Ascending aorta (tissue), 2 donors: ENCODE measurements around the gene PARVB. TPM values are rescaled to one million over a fixed set of nuclear protein-coding genes. Genes with fewer than 3 reads are reported as not detected.

Source experiments
- DNase-seq, 2 donors: peaks; one replicate each; pipeline ENCODE4 v3.0.0-alpha.2; 2019; ENCODE audit warnings: low spot score in 2 of 2
- H3K27ac ChIP-seq, 2 donors: fragments of 200-600 bp; sonication (generic); one replicate each; pipeline ENCODE4 v1.5.1; 2016 to 2017; ENCODE audit warnings: mild to moderate bottlenecking in 1 of 2
- H3K27me3 ChIP-seq: fragments of 200-600 bp; sonication (generic); one replicate; pipeline ENCODE4 v1.5.1; 2017
- H3K36me3 ChIP-seq, 2 donors: fragments of 200-600 bp; sonication (generic); one replicate each; pipeline ENCODE4 v1.5.1; 2016
- H3K4me1 ChIP-seq, 2 donors: fragments of 200-600 bp; sonication (generic); one replicate each; pipeline ENCODE4 v1.5.1; 2016 to 2017; ENCODE audit warnings: mild to moderate bottlenecking in 1 of 2
- H3K4me3 ChIP-seq, 2 donors: fragments of 200-600 bp; sonication (generic); one replicate each; pipeline ENCODE4 v1.5.1; 2016 to 2017; ENCODE audit warnings: mild to moderate bottlenecking in 1 of 2
- H3K9me3 ChIP-seq, 2 donors: fragments of 200-600 bp; sonication (generic); one replicate each; pipeline ENCODE4 v1.5.1; 2016
- CTCF ChIP-seq, 3 experiments: fragments of 200-600 bp in 2 of 3; fragments of 450-650 bp in 1 of 3; sonication (generic) in 2 of 3; IDR thresholded peaks; one replicate each; pipeline ENCODE4 v1.5.1; 2016 to 2019; ENCODE audit warnings: antibody characterized with exemption in 3 of 3, mild to moderate bottlenecking in 1 of 3, moderate library complexity in 1 of 3
- intact Hi-C: fragments of 100-400 bp; cut with DNase I; formaldehyde crosslinking; loops from one replicate; pipeline ENCODE4 v1.15.1; 2023
- total RNA-seq: library from RNA; depleted of rRNA; stranded (reverse); fragments of >200 nt; gene quantifications from one replicate; pipeline ENCODE4 v1.1.0, GENCODE V29; 2016

The PARVB gene
- total RNA-seq, 1 donor from 2014 or later: 33.8 TPM

GRCh38 chr22:44045145-44045544, 21.0 kb downstream of the PARVB start:
- no peaks in the 10 kb centered on the region for H3K27me3 ChIP-seq
- H3K36me3 ChIP-seq: no peaks in the 10 kb centered on the region
- DNase-seq: no peak
- TF ChIP-seq CTCF (IDR thresholded peaks at IDR 0.05): no peak
- no peaks in the 10 kb centered on the region for H3K4me1 ChIP-seq
- H3K9me3 ChIP-seq: no peaks in the 10 kb centered on the region
- H3K4me3 ChIP-seq: no peak overlapping the region
- intact Hi-C loops: no loop called here
- H3K27ac ChIP-seq: no peak overlapping the region

- no peak overlapping the region for H3K27ac ChIP-seq
- H3K27me3 ChIP-seq: no peaks in the 10 kb centered on the region
- TF ChIP-seq CTCF (IDR thresholded peaks at IDR 0.05): no peak
- no peak for DNase-seq
- no peaks in the 10 kb centered on the region for H3K4me1 ChIP-seq
- no peaks in the 10 kb centered on the region for H3K9me3 ChIP-seq
- no peak overlapping the region for H3K4me3 ChIP-seq
- no peaks in the 10 kb centered on the region for H3K36me3 ChIP-seq
- intact Hi-C loops: no loop called here
These were observed 22.5 kb downstream of the PARVB start for GRCh38 chr22:44046485-44047141.

GRCh38 chr22:44047891-44048301, 23.8 kb downstream of the PARVB start:
- TF ChIP-seq CTCF (IDR thresholded peaks at IDR 0.05): no peak
- H3K4me3 ChIP-seq: no peak overlapping the region
- DNase-seq: no peak
- intact Hi-C loops: no loop called here
- no peaks in the 10 kb centered on the region for H3K27me3 ChIP-seq
- no peaks in the 10 kb centered on the region for H3K36me3 ChIP-seq
- H3K4me1 ChIP-seq: no peaks in the 10 kb centered on the region
- no peaks in the 10 kb centered on the region for H3K9me3 ChIP-seq
- no peak overlapping the region for H3K27ac ChIP-seq

DNA sequence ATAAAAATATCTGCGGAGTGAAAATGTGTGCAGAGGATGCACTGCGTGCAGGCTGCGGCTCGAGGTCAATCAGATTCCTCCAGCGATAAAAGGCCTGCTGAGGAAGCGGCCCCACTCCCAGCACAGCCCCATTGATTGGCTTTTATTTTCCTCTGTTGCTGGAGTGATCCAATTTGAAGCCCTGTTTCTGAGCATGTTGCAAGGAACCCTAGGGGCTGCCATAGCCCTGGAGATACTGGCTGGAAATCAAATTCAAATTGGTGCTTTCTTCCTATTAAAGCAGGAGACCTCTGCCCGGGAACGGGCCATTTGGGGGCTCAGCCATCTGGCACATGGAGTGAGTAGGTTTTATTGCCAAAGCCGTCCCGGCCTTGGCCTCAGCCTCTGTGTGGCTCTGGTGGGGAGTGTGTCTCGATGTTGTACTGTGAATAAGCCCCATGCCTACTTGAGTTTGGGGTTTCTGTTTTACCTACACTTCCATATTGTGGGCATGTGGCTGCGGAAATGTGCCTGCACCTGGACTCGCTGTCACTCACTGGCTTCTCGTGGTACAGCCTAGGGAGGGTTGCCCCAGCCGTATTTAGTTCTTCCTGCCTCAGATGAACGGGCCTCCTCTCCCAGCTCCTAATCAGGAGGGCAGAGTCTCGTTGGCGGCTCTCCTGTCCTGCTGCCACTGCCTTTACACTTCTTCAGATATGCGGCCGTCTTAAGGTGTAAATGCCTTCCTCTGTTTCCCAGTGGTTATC, 25.6 kb downstream of the PARVB start:
- TF ChIP-seq CTCF (IDR thresholded peaks at IDR 0.05): no peak
- no peak for DNase-seq
- no peaks in the 10 kb centered on the region for H3K36me3 ChIP-seq
- no peaks in the 10 kb centered on the region for H3K9me3 ChIP-seq
- H3K27ac ChIP-seq: no peak overlapping the region
- H3K4me1 ChIP-seq: no peaks in the 10 kb centered on the region
- H3K27me3 ChIP-seq: no peaks in the 10 kb centered on the region
- intact Hi-C loops: no loop called here
- H3K4me3 ChIP-seq: no peak overlapping the region

GRCh38 chr22:44050766-44051355, 26.8 kb downstream of the PARVB start:
- Histone ChIP-seq H3K27me3 (no peaks in the 10 kb centered on the region), H3K9me3 (no peaks in the 10 kb centered on the region), H3K36me3 (no peaks in the 10 kb centered on the region), H3K4me3 (no peak overlapping the region), H3K27ac (no peak overlapping the region), H3K4me1 (no peaks in the 10 kb centered on the region)
- intact Hi-C loops: no loop called here
- no peak for TF ChIP-seq CTCF (IDR thresholded peaks at IDR 0.05)
- DNase-seq: no peak
